Effector memory CD4-positive, alpha-beta T cell (primary cell): ENCODE results near the gene ISX.

Experiments
- DNase-seq, 3 donors: peaks; one replicate each; pipeline ENCODE4 v3.0.0-alpha.2; 2020
- H3K27ac ChIP-seq: 2 replicates; pipeline ENCODE4 v1.7.0; 2013; ENCODE audit warnings: mild to moderate bottlenecking, low read length, moderate library complexity; ENCODE audit not compliant: insufficient read depth, poor library complexity, severe bottlenecking
- H3K27me3 ChIP-seq: replicated peaks from 2 replicates; pipeline ENCODE4 v1.7.0; 2013; ENCODE audit warnings: mild to moderate bottlenecking, low read length; ENCODE audit not compliant: insufficient read depth, control insufficient read depth, poor library complexity, severe bottlenecking
- H3K36me3 ChIP-seq: 2 replicates; pipeline ENCODE4 v1.7.0; 2013; ENCODE audit warnings: mild to moderate bottlenecking, low read length, moderate library complexity; ENCODE audit not compliant: control insufficient read depth, insufficient read depth
- H3K4me1 ChIP-seq: 2 replicates; pipeline ENCODE4 v1.7.0; 2013; ENCODE audit warnings: low read length, mild to moderate bottlenecking; ENCODE audit not compliant: control insufficient read depth, insufficient read depth, poor library complexity, severe bottlenecking
- H3K4me3 ChIP-seq: 2 replicates; pipeline ENCODE4 v1.7.0; 2013; ENCODE audit warnings: low read length, low read depth, mild to moderate bottlenecking; ENCODE audit not compliant: insufficient read depth, poor library complexity, severe bottlenecking
- H3K9me3 ChIP-seq: 2 replicates; pipeline ENCODE4 v1.7.0; 2013; ENCODE audit warnings: mild to moderate bottlenecking, low read length, moderate library complexity; ENCODE audit not compliant: control insufficient read depth

The ISX gene

DNA sequence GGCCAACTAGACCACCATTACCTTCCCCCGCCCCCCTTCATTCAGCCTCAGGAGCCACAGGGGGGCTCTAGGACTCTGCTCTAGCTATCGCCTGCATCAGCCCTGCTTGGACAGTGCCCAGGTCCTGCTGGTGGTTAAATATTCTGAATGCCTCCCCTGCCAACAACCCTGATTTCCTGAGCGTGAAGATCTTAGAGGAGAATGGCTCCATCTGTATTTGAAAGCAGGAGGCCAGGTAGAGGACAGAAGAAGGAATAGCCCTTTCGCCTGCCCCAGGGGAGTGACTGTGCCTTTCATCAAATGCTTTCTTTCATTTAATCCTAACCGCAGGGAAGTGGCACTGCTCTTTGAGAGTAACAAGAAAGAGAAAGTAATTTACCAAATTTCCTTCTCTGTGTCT lies 69.2 kb downstream of the ISX start:
- Histone ChIP-seq H3K36me3 (no peaks in the 10 kb centered on the region), H3K4me3 (no peak overlapping the region), H3K4me1 (no peaks in the 10 kb centered on the region), H3K9me3 (no peaks in the 10 kb centered on the region), H3K27ac (no peak overlapping the region), H3K27me3 (peaks cover 3% of the 10 kb centered on the region)
- no peak for DNase-seq
